Effector memory CD4-positive, alpha-beta T cell (primary cell): Measurements from ENCODE around the gene TAF10.

Experiments
- DNase-seq, 3 donors: peaks; one replicate each; pipeline ENCODE4 v3.0.0-alpha.2; 2020
- H3K27ac ChIP-seq: 2 replicates; pipeline ENCODE4 v1.7.0; 2013; ENCODE audit warnings: mild to moderate bottlenecking, low read length, moderate library complexity; ENCODE audit not compliant: insufficient read depth, poor library complexity, severe bottlenecking
- H3K27me3 ChIP-seq: replicated peaks from 2 replicates; pipeline ENCODE4 v1.7.0; 2013; ENCODE audit warnings: mild to moderate bottlenecking, low read length; ENCODE audit not compliant: insufficient read depth, control insufficient read depth, poor library complexity, severe bottlenecking
- H3K36me3 ChIP-seq: 2 replicates; pipeline ENCODE4 v1.7.0; 2013; ENCODE audit warnings: mild to moderate bottlenecking, low read length, moderate library complexity; ENCODE audit not compliant: control insufficient read depth, insufficient read depth
- H3K4me1 ChIP-seq: 2 replicates; pipeline ENCODE4 v1.7.0; 2013; ENCODE audit warnings: low read length, mild to moderate bottlenecking; ENCODE audit not compliant: control insufficient read depth, insufficient read depth, poor library complexity, severe bottlenecking
- H3K4me3 ChIP-seq: 2 replicates; pipeline ENCODE4 v1.7.0; 2013; ENCODE audit warnings: low read length, low read depth, mild to moderate bottlenecking; ENCODE audit not compliant: insufficient read depth, poor library complexity, severe bottlenecking
- H3K9me3 ChIP-seq: 2 replicates; pipeline ENCODE4 v1.7.0; 2013; ENCODE audit warnings: mild to moderate bottlenecking, low read length, moderate library complexity; ENCODE audit not compliant: control insufficient read depth

The TAF10 gene

DNA sequence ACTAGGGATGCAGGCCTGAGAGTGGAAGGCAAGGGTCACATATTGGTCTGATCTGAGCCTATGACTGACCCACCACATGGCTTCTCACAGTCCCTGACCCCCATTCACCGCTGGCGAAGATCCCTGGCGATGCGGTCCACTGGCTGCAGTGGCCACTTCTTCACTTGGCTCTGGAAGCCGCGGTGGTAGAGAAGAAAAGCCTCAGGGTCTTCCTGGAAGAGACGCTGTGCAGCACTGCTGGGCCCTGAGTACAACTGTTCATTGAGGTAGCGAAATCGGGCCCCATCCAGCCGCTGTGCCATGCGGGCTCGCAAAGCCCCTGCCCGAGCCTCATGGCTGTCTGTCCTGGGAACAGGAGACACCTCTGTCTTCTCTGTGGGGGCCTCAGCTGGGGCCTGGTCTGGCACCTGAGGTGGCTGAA, 11.0 kb downstream of the TAF10 start:
- Histone ChIP-seq H3K27ac (no peak overlapping the region), H3K27me3 (no peaks in the 10 kb centered on the region), H3K4me3 (no peak overlapping the region), H3K4me1 (peaks cover 17% of the 10 kb centered on the region), H3K9me3 (no peaks in the 10 kb centered on the region), H3K36me3 (peaks cover 52% of the 10 kb centered on the region)
- no peak for DNase-seq

DNA sequence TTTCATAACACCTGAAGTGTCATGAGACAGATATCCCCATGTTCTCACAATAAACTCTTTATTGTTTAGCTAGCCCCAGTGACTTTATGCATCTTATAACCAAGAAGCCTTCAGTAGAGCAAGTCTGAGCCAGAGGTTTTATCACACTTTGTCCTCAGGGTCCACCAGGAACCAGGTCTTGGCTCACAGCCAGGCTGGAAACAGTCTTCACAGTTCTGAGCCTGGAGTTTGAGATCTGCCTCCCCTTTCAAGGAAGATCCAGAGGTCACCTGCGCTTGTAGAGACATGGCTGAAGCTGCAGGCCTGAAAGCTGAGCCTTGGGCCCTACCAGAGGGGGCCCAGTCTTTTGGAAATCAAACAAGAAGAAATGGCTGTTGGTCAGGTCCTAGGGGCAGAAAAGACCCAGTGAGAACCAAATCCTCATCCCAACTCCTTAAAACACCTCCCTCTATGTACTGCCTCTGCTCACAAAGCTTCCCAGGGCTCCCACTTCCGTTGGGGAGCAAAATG, 12.1 kb downstream of the TAF10 start:
- Histone ChIP-seq H3K27ac (no peak overlapping the region), H3K4me1 (peaks cover 8% of the 10 kb centered on the region), H3K36me3 (peaks cover 56% of the 10 kb centered on the region), H3K27me3 (no peaks in the 10 kb centered on the region), H3K9me3 (no peaks in the 10 kb centered on the region), H3K4me3 (no peak overlapping the region)
- no peak for DNase-seq

DNA sequence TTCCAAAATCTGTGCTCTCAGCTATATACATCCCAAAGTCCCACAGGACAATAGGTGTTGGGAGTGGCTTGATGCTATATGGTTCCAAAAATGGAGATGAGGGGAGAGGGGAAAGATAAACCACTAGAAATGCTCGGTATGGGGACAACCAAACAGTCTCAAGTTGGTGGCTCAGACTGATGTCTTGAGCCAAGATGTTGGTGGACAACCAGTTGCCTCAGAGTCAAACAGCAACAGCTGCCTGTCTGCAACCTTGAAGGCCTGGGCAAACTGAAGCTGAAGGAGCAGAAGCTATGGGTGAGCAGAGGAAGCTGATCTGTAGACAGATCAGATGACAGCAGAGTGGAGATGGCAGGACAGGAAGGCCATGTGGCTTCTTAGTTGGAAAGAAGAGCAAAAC, 12.6 kb downstream of the TAF10 start:
- no peak overlapping the region for H3K27ac ChIP-seq
- H3K27me3 ChIP-seq: no peaks in the 10 kb centered on the region
- no peak overlapping the region for H3K4me3 ChIP-seq
- H3K9me3 ChIP-seq: no peaks in the 10 kb centered on the region
- peaks cover 56% of the 10 kb centered on the region for H3K36me3 ChIP-seq
- H3K4me1 ChIP-seq: peaks cover 3% of the 10 kb centered on the region
- DNase-seq: no peak

DNA sequence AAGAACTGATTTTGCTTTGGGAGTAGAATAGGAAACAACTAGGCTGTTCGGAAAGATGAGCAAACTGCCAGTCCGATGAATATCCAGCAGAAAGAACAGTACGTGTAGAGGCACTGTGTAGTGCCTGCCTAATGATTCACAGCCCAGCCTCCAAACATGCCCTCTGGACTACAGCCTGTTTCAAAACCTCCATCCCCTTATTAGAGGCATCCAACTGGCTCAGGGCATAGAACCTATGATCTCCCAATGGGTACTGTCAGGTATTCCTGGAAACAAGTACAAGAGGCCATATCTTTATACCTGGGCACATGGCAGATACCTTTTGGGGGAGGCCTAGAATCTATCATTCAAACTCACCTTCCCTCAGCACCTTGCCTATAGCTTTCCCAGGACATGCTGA, 13.5 kb downstream of the TAF10 start:
- no peak for DNase-seq
- Histone ChIP-seq H3K4me1 (no peaks in the 10 kb centered on the region), H3K27me3 (no peaks in the 10 kb centered on the region), H3K27ac (no peak overlapping the region), H3K4me3 (no peak overlapping the region), H3K9me3 (no peaks in the 10 kb centered on the region), H3K36me3 (peaks cover 56% of the 10 kb centered on the region)

DNA sequence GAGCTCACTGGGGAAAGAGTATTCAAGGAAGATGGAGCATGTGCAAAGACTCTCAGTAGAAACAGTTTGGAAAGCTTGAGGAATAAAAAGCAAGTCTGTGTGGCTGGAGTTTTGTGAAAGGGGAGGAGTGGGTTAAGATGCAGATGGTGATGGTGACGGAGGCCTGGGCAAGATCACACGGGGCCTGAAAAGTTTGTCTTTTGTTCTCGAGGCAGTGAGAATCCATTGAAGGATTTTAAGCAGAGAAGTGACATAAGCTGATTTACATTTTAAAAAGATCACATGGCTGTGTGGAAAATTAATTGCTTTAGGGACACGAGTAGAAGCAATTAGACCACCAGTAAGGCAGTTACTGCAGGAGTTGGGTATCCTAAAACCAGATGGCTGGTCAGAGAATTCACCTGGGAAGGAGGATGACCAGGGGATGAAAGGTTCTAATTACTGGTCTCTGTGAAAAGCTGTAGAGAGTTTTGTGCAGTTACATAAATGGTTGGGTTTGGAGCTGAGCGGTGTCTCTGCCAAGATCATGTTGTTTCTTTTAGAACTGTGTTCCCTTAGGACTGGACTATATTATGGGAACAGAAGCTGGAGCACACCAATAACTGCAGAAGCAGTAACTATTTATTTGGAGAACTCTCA, 15.7 kb downstream of the TAF10 start:
- Histone ChIP-seq H3K4me3 (no peak overlapping the region), H3K36me3 (peaks cover 57% of the 10 kb centered on the region), H3K9me3 (no peaks in the 10 kb centered on the region), H3K27me3 (no peaks in the 10 kb centered on the region), H3K27ac (no peak overlapping the region), H3K4me1 (no peaks in the 10 kb centered on the region)
- no peak for DNase-seq

DNA sequence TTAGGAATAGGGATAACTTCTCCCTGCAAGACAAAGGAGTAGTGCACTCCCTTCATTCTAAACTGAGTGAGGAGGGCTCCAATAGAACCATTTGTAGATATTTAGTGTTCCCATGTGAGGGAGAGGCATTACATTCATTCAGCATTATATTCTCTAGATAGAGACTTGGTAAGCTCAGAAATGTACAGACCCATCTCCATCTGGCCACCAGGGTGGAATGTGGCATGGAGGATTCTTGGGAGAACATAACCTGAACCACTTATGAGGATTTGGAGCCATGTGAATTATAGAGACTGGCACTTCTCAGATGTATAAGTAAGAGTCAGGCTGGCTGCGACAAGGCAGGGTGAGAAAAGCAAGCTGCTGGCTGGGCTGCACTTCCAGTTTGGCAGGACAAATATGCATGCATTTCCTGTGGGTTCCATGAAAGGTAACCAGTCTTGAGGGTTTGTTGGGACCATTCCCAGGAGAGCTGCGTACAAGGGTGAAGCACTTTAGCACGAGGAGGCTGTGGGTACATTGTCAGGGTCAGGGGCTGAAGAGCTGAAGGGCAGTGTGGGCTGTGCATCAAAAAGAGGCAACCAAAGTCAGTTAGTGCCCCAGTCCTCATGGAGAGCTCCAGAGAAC, 17.8 kb downstream of the TAF10 start:
- H3K27me3 ChIP-seq: no peaks in the 10 kb centered on the region
- H3K9me3 ChIP-seq: no peaks in the 10 kb centered on the region
- no peaks in the 10 kb centered on the region for H3K4me1 ChIP-seq
- H3K4me3 ChIP-seq: no peak overlapping the region
- no peak overlapping the region for H3K27ac ChIP-seq
- no peak for DNase-seq
- H3K36me3 ChIP-seq: peaks cover 39% of the 10 kb centered on the region

DNA sequence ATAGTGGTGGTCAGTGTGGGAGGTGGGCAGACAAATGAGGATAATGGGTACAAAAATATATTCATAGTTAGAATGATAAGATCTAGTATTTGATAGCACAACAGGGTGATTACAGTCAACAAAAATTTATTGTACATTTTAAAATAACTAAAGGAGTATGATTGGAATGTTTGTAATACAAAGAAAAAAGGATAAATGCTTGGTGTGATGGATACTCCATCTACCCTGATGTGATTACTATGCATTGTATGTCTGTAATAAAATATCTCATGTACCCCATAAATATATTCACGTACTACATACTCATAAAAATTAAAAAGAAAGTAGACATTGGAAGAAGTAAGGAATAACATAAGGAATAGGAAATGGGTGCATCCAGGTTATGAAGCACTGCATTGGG, 24.0 kb downstream of the TAF10 start:
- DNase-seq: no peak
- no peak overlapping the region for H3K4me3 ChIP-seq
- no peaks in the 10 kb centered on the region for H3K4me1 ChIP-seq
- H3K9me3 ChIP-seq: no peaks in the 10 kb centered on the region
- no peaks in the 10 kb centered on the region for H3K27me3 ChIP-seq
- no peak overlapping the region for H3K27ac ChIP-seq
- peaks cover 12% of the 10 kb centered on the region for H3K36me3 ChIP-seq

DNA sequence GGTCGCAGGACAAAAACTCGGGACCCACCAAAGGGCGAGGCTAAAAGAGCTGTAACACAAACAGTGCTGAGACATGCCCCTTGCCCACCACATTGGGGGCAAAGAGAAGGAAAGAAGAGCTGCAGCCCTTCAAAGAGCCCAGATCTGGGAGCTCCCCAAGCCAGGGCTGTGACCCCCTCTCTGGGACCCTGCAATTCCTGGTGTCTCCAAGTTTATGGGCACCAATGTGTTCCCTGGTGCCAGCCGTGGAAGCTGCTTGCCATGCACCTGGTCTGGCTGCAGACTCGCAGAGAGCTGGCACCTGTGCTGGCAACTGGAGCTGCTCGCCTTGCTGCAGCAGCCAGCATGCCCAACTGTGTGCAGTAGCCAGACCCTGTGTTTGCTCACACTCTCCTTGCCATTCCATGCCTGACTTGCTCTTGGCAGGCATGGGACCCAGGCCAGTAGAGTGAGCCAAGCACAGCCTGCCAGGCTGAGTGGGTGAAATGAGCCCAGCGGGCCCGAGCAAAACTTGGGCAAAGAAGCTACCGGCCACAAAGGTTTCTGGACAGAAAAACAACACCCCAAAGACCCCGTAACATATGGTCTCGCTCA, 24.6 kb downstream of the TAF10 start:
- H3K27ac ChIP-seq: no peak overlapping the region
- H3K27me3 ChIP-seq: no peaks in the 10 kb centered on the region
- H3K36me3 ChIP-seq: peaks cover 12% of the 10 kb centered on the region
- H3K4me1 ChIP-seq: no peaks in the 10 kb centered on the region
- no peaks in the 10 kb centered on the region for H3K9me3 ChIP-seq
- no peak overlapping the region for H3K4me3 ChIP-seq
- no peak for DNase-seq

DNA sequence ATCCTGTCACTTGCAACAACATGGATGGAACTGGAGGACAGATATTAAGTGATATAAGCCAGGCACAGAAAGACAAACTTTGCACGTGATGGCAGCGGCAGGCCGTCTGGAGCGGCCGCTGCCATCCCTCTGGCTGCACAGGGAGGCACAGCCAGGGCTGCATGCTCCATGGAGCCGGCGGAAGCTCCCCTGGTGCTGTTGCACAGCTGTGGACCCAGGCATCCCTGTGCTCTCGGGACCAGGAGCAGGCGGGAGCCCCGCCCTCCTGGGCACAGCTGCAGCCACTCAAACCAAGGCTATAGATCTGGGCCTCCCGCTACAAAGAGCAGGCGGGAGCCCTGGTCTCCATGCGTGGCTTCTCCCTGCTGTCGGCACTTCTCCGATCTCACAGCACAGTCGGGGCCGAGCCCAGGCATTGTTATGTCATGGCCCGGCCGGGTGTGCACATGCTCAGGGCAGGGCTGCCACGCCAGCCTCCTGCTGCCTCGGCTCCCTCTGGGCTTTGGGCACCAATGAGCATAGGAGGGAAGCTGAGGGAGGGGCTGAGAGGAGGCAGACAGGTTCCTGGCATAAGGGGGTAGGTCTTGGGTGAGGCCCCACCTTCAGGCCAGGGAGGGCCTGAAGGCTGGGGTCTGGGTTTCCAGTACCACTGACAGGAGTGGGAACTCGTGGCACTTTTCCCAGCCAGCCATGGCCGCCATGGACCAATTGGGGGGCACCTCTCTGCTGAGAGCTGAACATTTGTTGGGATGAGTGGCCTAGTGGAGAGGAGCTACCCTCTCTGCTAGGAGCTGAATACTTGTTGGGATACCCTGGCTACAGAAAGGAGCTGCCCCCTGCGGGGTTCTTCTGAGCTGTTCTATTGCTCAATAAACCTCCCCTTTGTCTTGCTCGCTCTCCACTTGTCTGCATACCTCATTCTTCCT, 25.3 kb downstream of the TAF10 start:
- no peak overlapping the region for H3K27ac ChIP-seq
- no peaks in the 10 kb centered on the region for H3K27me3 ChIP-seq
- peaks cover 10% of the 10 kb centered on the region for H3K36me3 ChIP-seq
- H3K4me1 ChIP-seq: no peaks in the 10 kb centered on the region
- no peaks in the 10 kb centered on the region for H3K9me3 ChIP-seq
- no peak for DNase-seq
- no peak overlapping the region for H3K4me3 ChIP-seq
